BLaER1 treated with 17β-estradiol and CSF1 and Interleukin-3, amounts not matched to agents 10 nM and 100 nM (cell line): ENCODE measurements around the gene SEC63.
A peak's percentile ranks its signal among the peaks of the same experiment; 100 is the strongest.

Experiments
- H3K27ac ChIP-seq, 11 experiments: shearing (Covaris generic); formaldehyde crosslinking; 2 replicates each; pipeline ENCODE4 v1.8.1; 2022
- H3K27me3 ChIP-seq, 11 experiments: shearing (Covaris generic); formaldehyde crosslinking; 2 replicates each; pipeline ENCODE4 v1.8.1; 2022
- H3K36me3 ChIP-seq, 11 experiments: shearing (Covaris generic); formaldehyde crosslinking; 2 replicates each; pipeline ENCODE4 v1.8.1; 2022
- H3K4me1 ChIP-seq, 10 experiments: shearing (Covaris generic); formaldehyde crosslinking; 2 replicates each; pipeline ENCODE4 v1.8.1; 2022
- H3K4me2 ChIP-seq, 11 experiments: shearing (Covaris generic); formaldehyde crosslinking; 2 replicates each; pipeline ENCODE4 v1.8.1; 2022
- H3K4me3 ChIP-seq, 10 experiments: shearing (Covaris generic); formaldehyde crosslinking; 2 replicates each; pipeline ENCODE4 v1.8.1; 2022
- H3K9ac ChIP-seq, 11 experiments: shearing (Covaris generic); formaldehyde crosslinking; 2 replicates each; pipeline ENCODE4 v1.8.1; 2022
- H3K9me3 ChIP-seq, 11 experiments: shearing (Covaris generic); formaldehyde crosslinking; replicated peaks in 1 of 11; 2 replicates each; pipeline ENCODE4 v1.8.1; 2022
- H4K20me1 ChIP-seq, 11 experiments: shearing (Covaris generic); formaldehyde crosslinking; 2 replicates each; pipeline ENCODE4 v1.8.1; 2022
- Cebpa-rat ChIP-seq, 11 experiments: shearing (Covaris generic); IDR thresholded peaks; 2 replicates each; pipeline ENCODE4 v1.8.1; 2022

SEC63 gene

DNA sequence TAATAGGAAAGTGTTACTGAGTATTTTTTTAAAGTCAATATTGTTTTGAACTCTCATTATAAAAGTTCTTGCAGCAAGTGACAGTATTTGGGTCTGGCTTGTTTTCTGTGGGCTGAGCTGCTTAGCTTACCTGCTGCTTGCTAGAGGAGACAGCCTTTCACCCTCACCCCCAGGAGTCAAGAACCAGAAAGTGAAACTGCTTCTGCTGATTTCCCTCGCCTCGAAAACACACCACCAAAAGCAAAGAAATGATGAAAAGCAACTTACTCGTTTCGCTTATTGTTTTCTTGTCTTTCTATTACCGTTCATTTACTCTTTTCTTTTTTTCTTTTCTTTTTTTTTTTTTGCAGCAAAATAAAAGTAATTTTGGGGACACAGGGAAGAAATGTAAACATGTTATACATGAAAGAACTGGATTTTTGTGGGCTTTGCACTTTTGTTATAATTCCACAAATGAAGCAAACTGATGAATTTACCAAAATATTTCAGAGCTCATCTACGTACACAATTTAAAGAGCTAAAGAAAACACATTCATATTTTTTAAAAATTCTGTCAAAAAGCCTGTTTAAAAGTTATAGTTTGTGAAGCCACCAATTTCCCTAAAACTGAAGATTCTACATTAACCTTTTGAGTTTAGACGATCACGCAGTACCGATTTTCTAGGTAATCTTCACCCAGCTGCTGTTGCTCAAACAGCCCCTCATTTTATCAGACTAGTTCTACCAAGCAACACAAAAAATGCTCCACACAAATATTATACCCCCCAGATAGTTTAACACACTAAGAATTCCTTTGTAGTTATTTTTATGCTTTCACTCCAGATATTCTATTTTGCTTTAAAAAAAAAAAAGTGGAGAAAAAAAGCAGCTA, 135.6 kb downstream of the SEC63 start:
- peaks cover 6 to 27% (median 10%) of the 10 kb centered on the region in 10 experiments; a peak in 18 of 20 replicates for H3K4me1 ChIP-seq
- H3K27ac ChIP-seq, result no peak overlapping the region
- TF ChIP-seq Cebpa-rat (IDR thresholded peaks at IDR 0.05), result no peak
- H3K9ac ChIP-seq, result no peak overlapping the region
- H3K36me3 ChIP-seq, result no peaks in the 10 kb centered on the region
- H4K20me1 ChIP-seq, result peaks cover 0 to 4% (median 0%) of the 10 kb centered on the region in 11 experiments; a peak in 2 of 22 replicates
- H3K27me3 ChIP-seq, result peaks cover 47 to 70% (median 62%) of the 10 kb centered on the region in 11 experiments
- no peak overlapping the region for H3K4me3 ChIP-seq
- no peaks in the 10 kb centered on the region for H3K9me3 ChIP-seq
- H3K4me2 ChIP-seq, result peak overlapping the region in 6 of 11 experiments; percentile 9 to 58 (median 40); a peak in 9 of 22 replicates

- H3K4me1 ChIP-seq, result peaks cover 6 to 27% (median 10%) of the 10 kb centered on the region in 10 experiments; a peak in 18 of 20 replicates
- H3K4me2 ChIP-seq, result no peak overlapping the region
- no peaks in the 10 kb centered on the region for H3K36me3 ChIP-seq
- H3K4me3 ChIP-seq, result no peak overlapping the region
- no peaks in the 10 kb centered on the region for H3K9me3 ChIP-seq
- no peak for TF ChIP-seq Cebpa-rat (IDR thresholded peaks at IDR 0.05)
- peaks cover 0 to 4% (median 0%) of the 10 kb centered on the region in 11 experiments; a peak in 2 of 22 replicates for H4K20me1 ChIP-seq
- no peak overlapping the region for H3K27ac ChIP-seq
- peaks cover 47 to 70% (median 62%) of the 10 kb centered on the region in 11 experiments for H3K27me3 ChIP-seq
- no peak overlapping the region for H3K9ac ChIP-seq
Observed at GRCh38 chr6:107821591-107821990, 136.4 kb downstream of the SEC63 start.

DNA sequence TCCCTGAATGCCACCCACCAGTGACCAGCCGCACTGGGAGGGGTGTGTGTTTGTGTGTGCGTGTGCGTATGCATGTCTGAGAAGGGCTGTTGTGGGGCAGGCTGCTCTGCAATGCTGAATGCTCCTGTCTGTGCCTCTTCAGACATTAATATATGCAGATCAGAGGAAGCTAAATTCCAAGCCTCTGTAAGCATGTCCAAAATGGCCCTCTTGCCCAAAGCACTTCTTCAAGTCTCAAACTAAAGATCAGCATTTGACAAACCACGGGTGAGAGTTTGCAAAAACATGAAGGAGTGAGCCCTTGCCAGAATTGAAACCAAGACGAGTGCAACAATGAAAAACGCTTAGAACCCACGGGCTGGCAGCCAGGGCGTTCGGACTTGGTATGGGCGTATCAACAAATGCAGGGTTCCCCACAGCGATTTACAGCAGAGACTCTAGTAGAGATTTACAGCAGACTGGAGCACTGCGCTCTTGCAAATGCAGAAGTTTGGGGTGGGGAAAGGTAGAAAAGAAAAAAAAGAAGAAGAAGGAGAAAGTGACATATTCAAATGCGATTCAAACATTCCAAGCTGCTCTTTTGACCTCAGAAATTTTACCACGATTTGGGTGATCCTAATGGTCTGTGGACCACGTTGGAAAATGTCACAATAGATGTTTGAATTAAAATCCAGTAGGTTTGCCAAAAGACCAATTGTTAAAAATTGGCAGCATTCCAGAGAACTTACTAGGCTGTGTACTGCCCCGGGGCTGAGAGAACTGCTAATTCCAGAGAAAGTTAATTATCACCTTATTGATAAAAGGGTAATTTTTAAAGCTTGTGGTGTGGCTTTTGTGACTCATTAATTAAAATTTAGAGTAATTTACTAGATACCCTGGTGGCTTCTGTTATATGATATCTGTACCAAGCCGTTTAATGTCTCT, 137.4 kb downstream of the SEC63 start:
- TF ChIP-seq Cebpa-rat (IDR thresholded peaks at IDR 0.05), result no peak
- peak overlapping the region in 9 of 11 experiments; percentile 2 to 57 (median 14); a peak in 10 of 22 replicates for H3K4me2 ChIP-seq
- H3K27me3 ChIP-seq, result peaks cover 47 to 70% (median 62%) of the 10 kb centered on the region in 11 experiments
- peaks cover 6 to 27% (median 10%) of the 10 kb centered on the region in 10 experiments; a peak in 18 of 20 replicates for H3K4me1 ChIP-seq
- no peak overlapping the region for H3K9ac ChIP-seq
- no peaks in the 10 kb centered on the region for H3K9me3 ChIP-seq
- H4K20me1 ChIP-seq, result peaks cover 0 to 4% (median 0%) of the 10 kb centered on the region in 11 experiments; a peak in 2 of 22 replicates
- no peak overlapping the region for H3K4me3 ChIP-seq
- no peak overlapping the region for H3K27ac ChIP-seq
- H3K36me3 ChIP-seq, result no peaks in the 10 kb centered on the region

GRCh38 chr6:107819964-107820337, 138.1 kb downstream of the SEC63 start:
- no peak overlapping the region for H3K9ac ChIP-seq
- peak overlapping the region in 2 of 11 experiments; percentile 3 to 52; a peak in 1 of 22 replicates for H3K4me2 ChIP-seq
- H3K9me3 ChIP-seq, result no peaks in the 10 kb centered on the region
- no peaks in the 10 kb centered on the region for H3K36me3 ChIP-seq
- H3K27ac ChIP-seq, result no peak overlapping the region
- peaks cover 0 to 4% (median 0%) of the 10 kb centered on the region in 11 experiments; a peak in 2 of 22 replicates for H4K20me1 ChIP-seq
- no peak for TF ChIP-seq Cebpa-rat (IDR thresholded peaks at IDR 0.05)
- no peak overlapping the region for H3K4me3 ChIP-seq
- H3K27me3 ChIP-seq, result peaks cover 47 to 66% (median 60%) of the 10 kb centered on the region in 11 experiments
- H3K4me1 ChIP-seq, result peaks cover 6 to 27% (median 10%) of the 10 kb centered on the region in 10 experiments; a peak in 18 of 20 replicates

- TF ChIP-seq Cebpa-rat (IDR thresholded peaks at IDR 0.05), result no peak
- Histone ChIP-seq H3K27ac (no peak overlapping the region), H4K20me1 (peaks cover 0 to 4% (median 0%) of the 10 kb centered on the region in 11 experiments; a peak in 2 of 22 replicates), H3K27me3 (peaks cover 46 to 59% (median 53%) of the 10 kb centered on the region in 11 experiments), H3K4me3 (no peak overlapping the region), H3K9me3 (no peaks in the 10 kb centered on the region), H3K9ac (no peak overlapping the region), H3K4me2 (no peak overlapping the region), H3K36me3 (no peaks in the 10 kb centered on the region), H3K4me1 (peaks cover 4 to 20% (median 5%) of the 10 kb centered on the region in 10 experiments; a peak in 18 of 20 replicates)
Observed at GRCh38 chr6:107819217-107819616, 138.8 kb downstream of the SEC63 start.

DNA sequence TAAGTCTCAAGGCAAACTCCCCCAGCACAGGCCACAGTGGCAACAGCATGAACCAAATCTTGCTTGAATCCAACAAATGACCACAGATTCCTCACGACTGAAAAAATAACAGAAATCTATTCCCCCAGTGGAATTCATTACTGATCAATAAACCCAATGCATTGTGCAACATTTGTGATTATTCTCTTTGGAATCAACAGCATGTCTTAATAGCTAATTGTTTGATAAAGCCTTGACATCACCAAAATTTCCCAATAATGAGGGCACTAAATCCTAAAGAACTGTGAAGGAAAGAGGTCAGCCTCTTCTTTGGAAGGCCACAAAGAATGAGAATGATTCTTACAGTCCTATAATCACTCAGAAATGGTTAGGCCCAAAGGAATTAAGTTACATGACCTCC, 139.7 kb downstream of the SEC63 start:
- Histone ChIP-seq H3K27ac (no peak overlapping the region), H4K20me1 (peaks cover 0 to 4% (median 0%) of the 10 kb centered on the region in 11 experiments; a peak in 2 of 22 replicates), H3K36me3 (no peaks in the 10 kb centered on the region), H3K4me2 (no peak overlapping the region), H3K9me3 (no peaks in the 10 kb centered on the region), H3K9ac (no peak overlapping the region), H3K4me3 (no peak overlapping the region), H3K4me1 (peaks cover 0 to 14% (median 0%) of the 10 kb centered on the region in 10 experiments; a peak in 4 of 20 replicates), H3K27me3 (peaks cover 37 to 50% (median 44%) of the 10 kb centered on the region in 11 experiments)
- TF ChIP-seq Cebpa-rat (IDR thresholded peaks at IDR 0.05), result no peak

DNA sequence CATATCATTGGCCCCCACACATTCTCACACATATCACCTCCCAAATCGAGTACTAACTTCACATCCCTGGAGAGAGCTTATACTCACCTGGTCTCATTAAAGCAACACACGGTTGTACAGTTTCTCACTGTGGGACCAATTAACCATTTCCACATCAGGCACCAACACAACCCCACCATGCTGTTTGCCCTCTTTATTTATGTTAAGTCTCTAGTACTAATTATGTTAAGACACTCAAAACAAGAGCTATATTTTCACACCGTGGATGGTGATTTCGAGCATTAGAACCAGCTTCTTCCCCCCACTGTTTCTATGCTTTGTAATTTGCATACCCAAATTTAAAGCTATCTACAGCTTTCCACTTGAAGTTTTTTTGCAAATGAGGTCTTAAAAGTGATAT, 140.2 kb downstream of the SEC63 start:
- H3K9ac ChIP-seq, result no peak overlapping the region
- no peak for TF ChIP-seq Cebpa-rat (IDR thresholded peaks at IDR 0.05)
- H3K27ac ChIP-seq, result no peak overlapping the region
- H3K27me3 ChIP-seq, result peaks cover 32 to 45% (median 39%) of the 10 kb centered on the region in 11 experiments
- H3K4me3 ChIP-seq, result no peak overlapping the region
- H3K9me3 ChIP-seq, result no peaks in the 10 kb centered on the region
- peaks cover 0 to 4% (median 0%) of the 10 kb centered on the region in 11 experiments; a peak in 2 of 22 replicates for H4K20me1 ChIP-seq
- no peaks in the 10 kb centered on the region for H3K36me3 ChIP-seq
- H3K4me2 ChIP-seq, result no peak overlapping the region
- peaks cover 0 to 14% (median 0%) of the 10 kb centered on the region in 10 experiments; a peak in 4 of 20 replicates for H3K4me1 ChIP-seq
